ENCODE results near the gene C16orf46.
A peak's percentile ranks its signal among the peaks of the same experiment; 100 is the strongest.

The C16orf46 gene

DNA sequence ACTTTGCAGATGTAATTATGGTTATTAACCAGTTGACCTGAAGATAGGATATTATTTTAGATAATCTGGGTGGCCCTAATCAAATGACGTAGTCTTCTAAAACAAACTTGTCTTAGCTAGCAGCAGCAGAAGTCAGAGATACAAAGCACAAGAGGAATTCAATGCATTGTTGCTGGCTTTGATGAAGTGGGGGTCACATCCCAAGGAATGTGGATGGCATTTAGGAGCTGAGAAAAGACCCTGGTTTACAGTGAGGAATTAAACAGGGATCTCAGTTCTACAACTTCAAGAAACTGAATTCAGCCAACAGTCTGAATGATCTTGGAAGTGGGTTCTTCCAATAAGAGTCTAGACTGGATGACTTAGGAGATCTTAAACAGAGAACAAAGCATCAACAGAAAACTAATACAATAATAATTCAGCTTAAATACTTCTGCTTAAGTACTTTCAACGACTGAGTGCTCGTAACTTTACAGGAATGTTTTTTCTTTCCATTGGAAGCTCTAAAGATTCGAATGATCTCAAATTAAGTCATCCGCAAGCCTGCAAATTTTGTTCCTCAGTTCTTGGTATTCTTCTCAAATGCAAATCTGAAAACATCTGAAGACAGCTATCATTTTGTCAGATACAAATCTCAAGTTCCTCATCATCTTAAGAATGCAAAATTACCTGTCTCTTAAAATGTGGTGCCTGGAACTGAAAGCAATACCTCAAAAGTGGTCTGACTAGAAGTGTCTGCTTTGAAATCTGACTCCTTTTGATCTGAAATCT, 3.3 kb downstream of the C16orf46 start:
- no peak for DNase-seq (ENCODE audit: low read depth)

DNA sequence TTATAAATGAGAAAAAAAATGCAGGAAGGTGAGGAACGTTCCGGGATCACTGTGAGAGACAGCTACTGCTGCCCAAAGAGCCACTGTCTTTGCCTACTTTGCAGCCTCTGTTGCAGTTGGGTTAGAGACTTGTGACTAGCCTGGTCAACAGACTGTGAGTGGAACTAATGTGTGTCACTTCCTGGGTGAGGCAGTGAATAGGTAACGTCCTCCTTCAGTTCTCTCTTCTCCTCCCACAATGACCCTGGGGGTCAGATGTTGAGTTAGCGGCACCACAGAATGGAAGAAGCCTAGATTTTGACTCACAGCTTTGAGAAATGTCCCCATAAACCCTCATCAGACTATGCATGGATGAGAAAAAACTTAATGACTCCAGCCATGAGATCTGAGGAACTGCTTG, 5.2 kb downstream of the C16orf46 start:
- no peak for DNase-seq (ENCODE audit: low read depth)

DNA sequence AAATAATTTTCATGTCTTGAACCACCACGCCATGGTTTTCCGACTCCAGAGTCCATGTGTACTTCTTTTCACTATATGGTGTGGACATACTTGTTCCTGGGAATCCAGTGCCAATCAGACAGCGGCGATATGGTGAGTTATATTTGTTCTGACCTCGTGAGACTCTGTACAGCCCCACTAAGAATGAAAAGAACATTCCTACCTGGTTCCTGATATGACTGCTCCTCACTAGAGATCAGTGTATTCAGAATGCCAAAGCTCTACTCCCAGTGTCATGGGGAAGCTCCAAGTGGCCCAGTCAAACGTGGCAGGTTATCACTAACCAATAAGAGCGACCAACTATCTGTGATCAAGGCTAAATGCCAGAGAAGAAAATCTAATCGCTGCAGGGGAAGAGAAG, 6.1 kb downstream of the C16orf46 start:
- DNase-seq (ENCODE audit: low read depth), result no peak

DNA sequence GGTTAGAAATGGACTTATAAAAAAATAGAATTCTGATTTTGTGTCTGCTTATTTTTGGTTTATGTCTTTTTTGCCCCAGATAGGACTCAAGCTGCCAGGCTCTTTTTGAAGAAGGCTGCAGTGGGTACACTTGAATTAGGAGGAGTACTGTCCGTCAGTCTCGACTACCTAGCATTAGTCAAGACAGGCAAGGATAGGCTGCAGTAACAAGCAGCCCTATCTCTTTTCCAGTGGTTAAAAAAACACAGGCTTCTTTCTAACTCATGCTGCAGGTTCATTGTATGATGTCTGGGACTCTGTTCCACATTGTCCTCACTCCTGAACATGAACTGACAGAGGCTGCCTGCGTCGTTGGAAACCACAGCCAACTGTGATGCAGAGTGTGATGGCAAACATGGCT, 8.0 kb downstream of the C16orf46 start:
- no peak for DNase-seq (ENCODE audit: low read depth)

DNA sequence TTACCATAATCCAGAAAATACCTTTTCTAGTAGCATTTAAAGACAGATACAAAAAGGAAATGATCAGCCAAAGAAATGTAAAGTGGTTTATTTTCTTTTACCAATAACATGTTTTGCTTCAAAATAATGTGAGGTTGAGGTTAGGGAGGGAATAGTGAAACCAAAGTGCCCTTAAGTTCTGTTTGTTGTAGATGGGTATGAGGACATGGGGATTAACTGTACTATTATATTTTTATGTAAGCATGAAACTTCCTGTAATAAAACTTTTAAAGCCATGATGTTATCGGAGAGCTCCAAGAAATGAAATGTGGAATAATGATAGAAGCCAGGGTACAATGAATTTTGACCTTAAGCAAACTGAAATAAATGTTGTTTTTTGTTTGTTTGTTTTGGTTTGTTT, 9.9 kb downstream of the C16orf46 start:
- DNase-seq (ENCODE audit: low read depth), result no peak

DNA sequence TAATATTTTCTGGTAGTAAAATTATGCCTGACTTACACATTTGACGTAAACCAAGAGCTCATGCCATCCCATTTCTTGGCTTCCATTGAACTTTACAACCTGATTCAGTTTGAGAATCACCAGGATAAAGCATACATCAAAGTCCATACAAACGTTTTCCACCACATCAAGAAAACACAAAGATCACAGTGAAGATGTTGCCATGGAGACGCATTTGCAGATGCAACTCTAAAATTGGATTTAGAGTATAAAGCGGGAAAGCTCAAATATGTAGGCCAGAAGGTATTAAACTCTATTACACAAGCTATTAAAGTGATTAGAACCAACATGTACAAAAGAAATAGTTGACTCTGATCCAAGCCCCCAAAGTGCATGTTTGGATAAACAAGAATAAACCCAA, 10.4 kb downstream of the C16orf46 start:
- DNase-seq (ENCODE audit: low read depth), result no peak

DNA sequence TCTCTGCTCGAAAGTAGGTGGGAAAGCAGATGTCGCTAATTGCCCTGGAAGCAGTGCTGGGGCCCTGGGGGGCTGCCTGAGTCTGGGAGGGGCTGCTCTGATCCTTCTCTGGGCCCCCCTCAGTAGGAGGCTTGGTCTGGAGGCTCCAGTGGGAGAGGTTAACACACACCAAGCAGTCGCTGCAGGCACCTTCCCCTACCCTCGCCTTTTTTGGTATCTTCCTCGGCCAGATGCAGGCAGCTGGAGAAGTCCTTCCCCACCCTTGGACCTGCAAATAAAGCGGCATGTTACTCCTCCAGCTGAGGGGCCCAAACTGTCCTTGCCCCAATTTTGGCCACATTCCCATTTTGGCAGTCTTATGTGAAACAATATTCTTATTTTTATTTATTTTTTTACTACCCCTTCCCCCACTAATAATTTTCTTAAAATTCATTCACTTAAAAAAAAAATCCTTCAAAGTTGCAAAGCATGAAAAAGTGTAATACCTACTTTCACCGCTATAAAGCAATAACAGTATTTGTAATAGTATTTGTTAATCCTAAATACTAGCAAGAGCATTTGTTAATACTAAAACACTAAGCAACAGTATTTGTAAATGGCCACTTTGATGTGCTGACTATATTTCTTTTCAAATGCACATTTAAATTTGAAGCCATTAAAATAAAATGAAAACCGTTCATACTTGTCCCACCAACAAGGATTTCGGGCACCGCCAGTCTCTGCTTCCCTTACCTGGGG, 15.0 kb downstream of the C16orf46 start:
- DNase-seq (ENCODE audit: low read depth), result no peak

DNA sequence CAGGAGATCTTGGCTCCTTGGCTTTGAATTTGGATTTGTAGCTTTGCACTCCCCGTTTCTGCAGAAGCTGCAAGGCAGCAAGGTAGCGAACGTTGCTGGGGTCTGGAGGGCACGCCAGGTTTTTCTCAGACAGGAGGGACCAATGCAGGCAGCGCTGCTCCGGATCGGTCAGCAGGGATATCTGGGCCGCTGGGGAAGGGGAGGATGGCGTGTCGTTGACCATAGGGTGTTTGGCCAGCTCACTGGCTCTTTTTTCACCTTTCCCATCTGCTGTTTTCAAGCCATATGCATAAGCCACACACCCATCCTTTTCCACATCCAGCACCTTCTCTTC, 15.8 kb downstream of the C16orf46 start:
- DNase-seq (ENCODE audit: low read depth), result no peak

DNA sequence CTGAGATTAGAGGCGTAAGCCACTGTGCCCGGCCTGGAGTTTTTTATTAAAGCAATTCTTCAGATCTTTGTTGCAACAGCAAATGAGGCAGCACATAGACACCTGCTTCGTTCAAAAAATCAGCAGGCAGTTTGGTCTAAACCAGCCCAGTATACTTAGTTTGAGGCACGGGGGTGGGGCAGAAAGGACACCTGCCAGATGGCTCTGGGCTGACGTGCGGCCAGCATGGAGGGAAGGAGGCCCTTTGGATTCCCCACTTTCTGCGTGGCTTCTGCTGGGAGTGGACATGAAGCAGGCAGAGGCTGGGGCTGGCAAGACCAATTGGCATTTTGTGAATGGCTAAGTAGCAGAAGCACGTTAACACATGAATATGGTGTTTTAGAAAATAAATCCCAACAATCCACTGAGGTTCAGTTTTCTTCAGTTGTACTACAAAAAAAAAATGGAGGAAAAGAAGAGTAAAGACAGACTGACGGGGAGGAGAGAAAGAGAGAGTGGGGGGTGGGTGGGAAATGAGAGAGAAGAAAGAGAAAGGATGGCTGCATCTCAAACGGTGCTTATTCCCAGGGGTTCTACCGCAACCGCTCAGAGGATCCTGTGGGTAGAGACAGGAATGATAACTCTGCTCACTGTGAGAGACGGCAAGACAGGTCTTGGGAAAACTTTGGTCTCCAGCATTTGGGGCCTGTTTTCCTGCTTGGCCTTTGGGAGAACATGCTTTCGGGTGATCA, 16.3 kb downstream of the C16orf46 start:
- DNase-seq (ENCODE audit: low read depth), result no peak

DNA sequence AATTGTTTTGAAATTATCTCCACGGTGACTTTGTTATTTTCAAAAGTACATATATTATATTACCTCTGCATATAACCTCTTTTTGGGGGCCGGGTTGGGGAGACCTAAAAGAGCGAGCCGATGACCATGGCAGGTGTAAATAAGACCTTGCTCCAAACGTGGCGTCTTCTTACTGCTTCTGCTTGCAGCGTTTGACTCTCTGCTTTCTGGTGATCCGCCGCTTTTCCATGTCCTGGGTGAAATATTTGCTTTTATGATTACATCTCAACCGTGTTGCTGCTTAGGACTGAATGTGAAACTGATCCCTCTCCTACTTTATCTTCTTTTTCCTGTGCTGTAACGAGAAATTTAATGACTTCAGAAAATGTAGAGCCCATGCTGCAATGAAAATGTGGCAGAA, 23.3 kb downstream of the C16orf46 start:
- DNase-seq (ENCODE audit: low read depth), result no peak

DNA sequence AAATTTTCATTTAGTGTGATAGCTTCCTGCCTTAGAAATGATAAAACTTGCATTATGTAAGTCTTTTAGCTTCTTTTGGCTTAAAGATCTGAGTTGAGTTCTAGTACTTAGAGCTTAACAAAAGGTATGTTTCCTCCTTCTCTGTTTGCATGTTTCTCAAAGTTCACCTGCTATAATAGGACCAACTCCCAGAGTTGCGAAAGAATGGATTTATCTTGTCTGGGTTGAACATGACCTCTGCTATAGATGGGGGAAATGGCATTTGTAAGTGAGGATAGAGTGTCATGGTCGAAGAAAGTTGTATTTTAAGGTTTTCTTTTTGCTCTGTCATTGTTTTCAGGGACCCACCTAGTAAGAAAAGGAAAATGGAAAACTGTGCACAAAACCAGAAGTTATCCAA, 34.2 kb downstream of the C16orf46 start:
- DNase-seq (ENCODE audit: low read depth), result no peak

DNA sequence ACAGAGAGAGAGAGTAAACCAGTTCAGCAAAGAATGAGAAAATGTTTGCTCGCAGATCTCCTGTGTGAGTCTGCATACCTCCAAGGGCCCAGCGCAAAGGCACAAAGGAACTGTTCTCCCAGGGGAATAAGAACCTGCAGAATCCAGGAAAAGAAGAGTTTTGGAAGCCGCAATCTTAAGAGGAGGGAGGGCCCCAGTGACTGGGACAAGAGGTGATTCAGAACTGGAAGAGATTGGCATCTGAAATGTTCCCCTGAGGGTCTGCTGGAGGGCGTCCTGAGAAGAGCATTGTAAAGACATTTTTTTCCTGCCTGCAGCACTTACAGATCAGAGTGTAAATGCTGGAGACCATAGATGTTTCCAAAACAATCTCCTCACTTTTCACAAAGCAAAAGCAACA, 35.3 kb downstream of the C16orf46 start:
- DNase-seq (ENCODE audit: low read depth), result no peak

DNA sequence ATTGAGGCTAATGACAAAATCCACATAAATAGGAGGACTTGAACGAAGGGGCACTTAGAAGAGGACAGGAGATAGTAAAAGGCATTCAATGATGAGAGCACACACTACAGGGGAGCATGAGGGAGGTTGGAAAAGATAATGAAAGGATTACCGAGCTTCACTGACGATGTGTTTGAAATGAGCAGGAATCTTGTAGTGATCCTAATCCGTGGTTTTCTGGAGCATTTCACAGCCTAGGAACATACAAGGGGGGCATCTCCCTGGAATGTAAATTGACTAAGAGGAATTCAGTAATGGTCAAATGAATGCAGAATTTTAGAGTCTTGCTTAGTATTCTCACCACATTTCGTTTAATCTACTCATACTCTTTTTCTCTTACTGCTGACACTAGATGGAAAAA, 36.2 kb downstream of the C16orf46 start:
- no peak for DNase-seq (ENCODE audit: low read depth)

DNA sequence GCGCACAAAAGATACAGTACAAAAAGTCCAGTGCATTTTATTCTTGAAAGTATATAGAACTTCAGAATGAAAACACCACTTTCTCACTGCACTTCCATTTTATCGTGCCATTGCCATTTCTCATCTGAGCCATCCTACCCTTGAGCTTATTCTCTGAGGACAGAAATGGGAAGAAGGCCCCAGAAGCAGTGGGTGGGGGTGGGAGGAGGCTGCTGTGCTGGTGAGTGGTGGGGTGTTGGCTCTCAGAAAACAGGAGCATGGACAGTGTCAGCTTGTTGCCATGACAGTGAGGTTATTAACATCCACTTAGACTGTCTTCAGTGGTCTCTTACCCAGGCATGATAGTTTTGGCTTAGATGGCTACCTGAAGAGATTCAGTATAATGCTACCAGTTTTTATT, 36.9 kb downstream of the C16orf46 start:
- no peak for DNase-seq (ENCODE audit: low read depth)

DNA sequence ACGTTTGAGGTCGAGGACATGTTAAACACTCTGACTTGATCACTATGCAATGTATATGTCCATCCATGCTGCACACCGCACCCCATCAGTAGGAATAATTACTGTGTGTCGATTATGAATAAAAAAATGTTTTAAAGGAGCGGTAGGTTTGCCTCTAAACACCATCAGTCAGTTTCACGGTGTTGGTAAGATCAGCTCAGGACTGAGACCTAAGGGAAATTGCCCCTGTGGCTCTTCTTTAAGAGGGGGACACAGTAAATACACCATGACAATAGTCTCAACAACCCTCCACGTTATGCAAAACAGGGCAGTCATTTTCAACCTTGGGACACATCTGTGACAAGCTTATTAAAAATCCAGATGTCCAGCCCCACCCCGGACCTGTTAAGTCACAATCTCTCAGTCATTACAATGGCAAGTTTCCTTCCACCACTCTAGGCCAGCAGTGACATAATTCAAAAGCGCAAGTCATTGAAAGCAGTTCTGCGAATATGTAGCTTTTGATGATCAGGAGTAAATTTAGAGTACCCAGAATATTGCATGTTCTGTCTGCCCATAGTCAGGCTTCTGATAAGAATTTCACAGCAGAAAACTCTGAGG, 40.2 kb downstream of the C16orf46 start:
- no peak for DNase-seq (ENCODE audit: low read depth)

DNA sequence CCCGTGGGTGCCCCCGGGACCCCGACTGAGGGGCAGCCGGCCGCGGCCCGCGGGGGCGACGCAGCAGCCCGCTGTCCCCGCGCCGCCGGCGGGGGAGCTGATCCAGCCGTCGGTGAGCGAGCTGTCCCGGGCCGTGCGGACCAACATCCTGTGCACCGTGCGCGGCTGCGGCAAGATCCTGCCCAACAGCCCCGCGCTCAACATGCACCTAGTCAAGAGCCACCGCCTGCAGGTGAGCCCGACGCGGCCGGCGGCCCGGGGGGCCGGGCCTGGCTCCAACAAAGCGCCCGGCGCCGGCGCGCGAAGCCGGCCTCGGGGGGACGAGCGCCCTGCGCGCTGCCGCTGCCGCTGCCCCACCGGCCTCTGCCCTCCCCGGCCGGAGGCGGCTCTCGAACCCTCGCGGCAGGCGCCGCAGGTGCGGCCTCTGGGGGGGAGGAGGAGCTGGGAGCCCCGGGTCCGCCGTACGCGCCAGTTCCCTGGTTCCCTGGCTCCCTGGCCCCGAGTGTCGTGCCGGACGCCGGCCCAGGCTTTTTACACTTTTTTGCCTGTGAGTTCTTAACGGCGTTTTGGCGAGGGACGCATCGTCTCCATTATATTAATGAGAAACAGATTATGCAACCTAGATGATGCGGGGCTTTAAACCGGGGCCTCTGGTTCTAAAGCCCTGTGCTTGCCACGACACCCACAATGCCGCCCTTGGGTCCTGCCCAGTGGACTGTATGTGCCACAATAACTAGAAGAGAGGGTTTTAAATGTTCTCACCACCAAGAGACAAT, 40.9 kb downstream of the C16orf46 start:
- DNase-seq (ENCODE audit: low read depth), result peak; percentile 5

DNA sequence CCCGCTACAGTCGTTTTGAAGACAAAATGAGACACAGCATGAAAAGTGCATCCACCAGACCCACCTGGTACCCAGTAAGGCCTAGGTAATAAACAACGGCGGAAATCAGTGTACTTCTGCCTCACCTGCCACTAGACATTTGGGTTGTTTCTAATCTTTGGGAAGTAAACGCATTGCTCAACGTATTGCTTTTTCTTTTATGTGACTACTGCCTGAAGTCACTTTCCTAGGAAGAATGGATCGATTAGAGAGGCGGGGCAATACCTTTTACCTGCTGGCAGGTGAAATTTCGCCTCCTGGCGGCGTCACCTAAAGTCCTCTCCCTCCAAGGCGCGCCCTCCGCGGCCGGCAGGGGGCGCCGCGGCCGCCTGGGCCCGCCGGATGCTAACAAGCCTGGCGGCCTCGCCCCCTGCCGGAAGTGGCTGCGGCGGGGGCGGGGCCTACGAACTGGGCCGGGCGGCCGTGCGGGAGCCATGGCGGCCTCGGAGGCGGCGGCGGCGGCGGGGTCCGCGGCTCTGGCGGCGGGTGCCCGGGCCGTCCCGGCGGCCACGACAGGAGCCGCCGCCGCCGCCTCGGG, 41.6 kb downstream of the C16orf46 start, which contains the start of gene ATMIN:
Gene ATMIN (plus strand): TSS at position 445 of the 577 bp plus-strand sequence. CDS start 29 bp downstream, at position 474.
- DNase-seq (ENCODE audit: low read depth), result peak; percentile 75

DNA sequence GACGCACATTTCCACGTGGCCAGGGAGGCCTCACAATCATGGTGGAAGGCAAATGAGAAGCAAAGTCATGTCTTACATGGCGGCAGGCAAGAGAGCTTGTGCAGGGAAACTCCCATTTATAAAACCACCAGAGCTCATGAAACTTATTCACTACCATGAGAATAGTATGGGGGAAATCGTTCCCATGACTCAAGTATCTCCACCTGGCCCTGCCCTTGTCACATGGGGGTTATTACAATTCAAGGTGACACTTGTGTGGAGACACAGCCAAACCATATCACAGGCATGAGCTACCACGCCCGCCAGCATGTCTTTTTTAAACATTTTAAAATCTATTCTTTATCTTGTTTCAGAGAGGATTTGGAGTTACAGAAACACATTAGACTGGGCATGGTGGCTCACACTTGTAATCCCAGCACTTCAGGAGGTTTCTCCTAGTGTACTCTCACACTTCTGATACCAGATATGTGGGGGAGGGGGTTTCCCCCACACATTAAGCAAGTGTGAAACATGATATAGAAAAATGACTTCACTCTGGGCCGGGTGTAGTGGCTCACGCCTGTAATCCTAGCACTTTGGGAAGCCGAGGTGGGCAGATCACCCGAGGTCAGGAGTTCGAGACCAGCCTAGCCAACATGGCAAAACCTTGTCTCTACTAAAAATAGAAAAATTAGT, 47.0 kb downstream of the C16orf46 start:
- no peak for DNase-seq (ENCODE audit: low read depth)

DNA sequence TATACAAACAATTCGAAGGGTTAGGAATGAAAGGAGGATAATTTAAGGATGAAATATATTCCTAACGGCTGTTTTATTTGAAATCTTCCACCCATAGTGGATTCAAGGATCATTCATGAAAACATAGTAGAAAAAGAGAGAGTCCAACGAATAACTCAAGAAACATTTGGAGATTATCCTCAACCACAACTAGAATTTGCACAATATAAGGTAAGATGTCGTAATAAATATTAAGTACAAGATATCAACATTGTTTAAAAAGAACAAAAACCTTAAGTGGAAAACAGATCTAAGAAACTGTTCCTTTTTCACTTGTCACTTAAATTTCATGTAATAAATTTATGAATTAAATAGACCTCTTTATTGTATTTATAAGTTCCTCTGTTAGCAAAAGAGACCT, 50.6 kb downstream of the C16orf46 start:
- no peak for DNase-seq (ENCODE audit: low read depth)

DNA sequence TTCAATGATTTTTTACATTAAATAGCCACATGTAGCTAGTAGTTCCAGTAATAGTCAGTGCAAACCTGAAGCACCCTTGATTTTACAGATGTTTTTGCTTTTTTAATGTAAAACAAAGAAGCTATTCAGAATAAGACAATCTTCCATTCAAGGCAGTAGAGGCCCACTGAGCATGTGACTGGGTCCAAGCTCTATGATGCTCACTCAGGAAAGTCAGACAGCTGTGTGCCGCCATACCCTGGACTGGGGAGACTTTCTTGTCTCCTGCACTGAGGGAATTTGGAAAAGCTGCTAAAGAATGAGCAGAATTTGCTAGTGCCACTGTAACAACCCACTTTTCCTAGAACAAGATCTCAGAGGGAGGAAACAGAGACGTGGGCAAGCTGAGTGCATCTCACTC, 58.5 kb downstream of the C16orf46 start:
- DNase-seq (ENCODE audit: low read depth), result no peak

DNA sequence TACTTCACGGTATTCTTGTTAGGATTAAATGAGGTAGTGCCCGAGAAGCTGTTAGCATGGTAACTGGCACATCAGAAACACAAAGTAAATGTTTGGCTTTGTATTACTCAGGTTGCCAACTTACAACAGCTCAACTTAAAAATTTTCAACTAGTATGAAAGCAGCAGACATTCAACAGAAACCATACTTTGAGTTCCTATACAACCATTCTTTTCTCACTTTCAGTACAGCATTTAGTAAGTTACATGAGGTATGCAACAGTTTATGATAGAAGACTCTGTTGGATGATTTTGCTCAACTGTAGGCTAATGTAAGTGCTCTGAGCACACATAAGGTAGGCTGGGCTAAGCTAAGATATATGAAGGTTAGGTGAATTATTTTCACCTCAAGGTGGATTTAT, 62.4 kb downstream of the C16orf46 start:
- DNase-seq (ENCODE audit: low read depth), result no peak
